HepG2 (cell line): ENCODE results near the gene C2orf42. TPM values are rescaled to one million over a fixed set of nuclear protein-coding genes. Genes with fewer than 3 reads are reported as not detected.

Experiments
- ATF7 ChIP-seq, 2 experiments: fragments of 450-650 bp in 1 of 2; sonication (generic) in 1 of 2; formaldehyde crosslinking in 1 of 2; IDR thresholded peaks; 2 replicates each; pipeline versions ENCODE4 v1.4.0 to v1.6.1; 2016 to 2020; ENCODE audit warnings: antibody characterized with exemption in 1 of 2, mild to moderate bottlenecking in 1 of 2, missing genetic modification reagents in 1 of 2
- ATF7-NPFF ChIP-seq: sonication (generic); formaldehyde crosslinking; IDR thresholded peaks from 2 replicates; pipeline ENCODE4 v1.8.1; 2023; ENCODE audit warnings: mild to moderate bottlenecking, low read depth, missing genetic modification reagents, moderate library complexity
- ELF4 ChIP-seq: sonication (generic); formaldehyde crosslinking; IDR thresholded peaks from 2 replicates; pipeline ENCODE4 v1.5.0; 2020; ENCODE audit warnings: missing genetic modification reagents, mild to moderate bottlenecking, moderate library complexity, borderline replicate concordance
- GPN1 ChIP-seq: sonication (generic); formaldehyde crosslinking; IDR thresholded peaks from 2 replicates; pipeline ENCODE4 v1.5.1; 2020; ENCODE audit warnings: missing genetic modification reagents, borderline replicate concordance
- HDAC6 ChIP-seq: fragments of 200-600 bp; sonication (generic); IDR thresholded peaks from 2 replicates; pipeline ENCODE4 v1.7.0; 2017; ENCODE audit warnings: mild to moderate bottlenecking, antibody characterized with exemption, low read length, low read depth
- HOXA5 ChIP-seq: sonication (generic); formaldehyde crosslinking; IDR thresholded peaks from 2 replicates; pipeline ENCODE4 v1.4.0; 2020; ENCODE audit warnings: missing genetic modification reagents
- MBD4 ChIP-seq: IDR thresholded peaks from 2 replicates; pipeline ENCODE4 v1.6.1; 2012; ENCODE audit warnings: low read length, inconsistent platforms, borderline replicate concordance
- NFKB2 ChIP-seq: sonication (generic); formaldehyde crosslinking; IDR thresholded peaks from 2 replicates; pipeline ENCODE4 v1.4.0; 2020; ENCODE audit warnings: missing genetic modification reagents, borderline replicate concordance
- NFYC ChIP-seq: IDR thresholded peaks from 2 replicates; pipeline ENCODE4 v1.6.1; 2016; ENCODE audit warnings: missing genetic modification reagents, missing compliant biosample characterization
- RFXAP ChIP-seq: sonication (generic); formaldehyde crosslinking; IDR thresholded peaks from 2 replicates; pipeline ENCODE4 v1.4.0; 2020; ENCODE audit warnings: missing genetic modification reagents, borderline replicate concordance
- STAG1 ChIP-seq: sonication (generic); formaldehyde crosslinking; IDR thresholded peaks from 2 replicates; pipeline ENCODE4 v1.4.0; 2020; ENCODE audit warnings: missing genetic modification reagents
- TBP ChIP-seq: sonication (generic); formaldehyde crosslinking; IDR thresholded peaks from 2 replicates; pipeline ENCODE4 v1.5.0; 2020; ENCODE audit warnings: missing genetic modification reagents
- ZIK1 ChIP-seq: sonication (generic); formaldehyde crosslinking; IDR thresholded peaks from 2 replicates; pipeline ENCODE4 v1.5.0; 2020; ENCODE audit warnings: mild to moderate bottlenecking, low read depth, missing genetic modification reagents, borderline replicate concordance
- ZNF441 ChIP-seq: sonication (generic); formaldehyde crosslinking; IDR thresholded peaks from 2 replicates; pipeline ENCODE4 v1.7.0; 2021; ENCODE audit warnings: missing genetic modification reagents, borderline replicate concordance
- ZNF598 ChIP-seq: sonication (generic); formaldehyde crosslinking; IDR thresholded peaks from 2 replicates; pipeline ENCODE4 v1.5.1; 2020; ENCODE audit warnings: mild to moderate bottlenecking, missing genetic modification reagents, borderline replicate concordance
- ZNF652 ChIP-seq: IDR thresholded peaks from 2 replicates; pipeline ENCODE4 v1.6.1; 2016; ENCODE audit warnings: low read depth, borderline replicate concordance
- ZNF768 ChIP-seq: sonication (generic); formaldehyde crosslinking; IDR thresholded peaks from 2 replicates; pipeline ENCODE4 v1.4.0; 2020; ENCODE audit warnings: missing genetic modification reagents
- polyA plus RNA-seq, 8 experiments: library from polyadenylated mRNA; depleted of rRNA in 3 of 8; stranded (reverse) in 7 of 8; unstranded in 1 of 8; fragments of >200 nt; fragmentation: Illumina TruSeq in 4 of 8; extraction: Trizol in 4 of 8; gene quantifications; 2 replicates each; pipeline versions ENCODE4 v1.2.1 to v1.2.3, GENCODE V29; 2011 to 2016; ENCODE audit warnings: low read depth in 4 of 8, missing spikeins in 1 of 8, mixed read lengths in 1 of 8; ENCODE audit not compliant: insufficient read depth in 1 of 8
- total RNA-seq, 5 experiments: library from RNA; depleted of rRNA; stranded (reverse); fragments of >200 nt; fragmentation: Illumina TruSeq; extraction: Trizol; gene quantifications; 2 replicates each; pipeline ENCODE4 v1.2.3, GENCODE V29; 2016; ENCODE audit warnings: low read depth in 1 of 5
- TF ChIP-seq, protein P1 (sequence below): sonication (generic); formaldehyde crosslinking; IDR thresholded peaks from 2 replicates; pipeline ENCODE4 v1.8.0; 2022; ENCODE audit warnings: mild to moderate bottlenecking, missing genetic modification reagents, borderline replicate concordance
- TF ChIP-seq, protein P2 (sequence below): sonication (generic); formaldehyde crosslinking; IDR thresholded peaks from 2 replicates; pipeline ENCODE4 v1.4.0; 2020; ENCODE audit warnings: mild to moderate bottlenecking, missing genetic modification reagents
- TF ChIP-seq, protein P3 (sequence below), 2 experiments: IDR thresholded peaks; 2 replicates each; pipeline ENCODE4 v1.6.1; 2011 to 2012; ENCODE audit warnings: low read length in 2 of 2, borderline replicate concordance in 1 of 2, low read depth in 1 of 2, mild to moderate bottlenecking in 1 of 2, moderate library complexity in 1 of 2
- TF ChIP-seq, protein P4 (sequence below): IDR thresholded peaks from 2 replicates; pipeline ENCODE4 v1.6.1; 2016; ENCODE audit warnings: mild to moderate bottlenecking

C2orf42 gene
- total and polyA plus RNA-seq, 2 of the 13 experiments (the other 11 are each of a cell fraction or from before 2014, with no cell fraction given): 9.3 to 9.9 TPM

DNA sequence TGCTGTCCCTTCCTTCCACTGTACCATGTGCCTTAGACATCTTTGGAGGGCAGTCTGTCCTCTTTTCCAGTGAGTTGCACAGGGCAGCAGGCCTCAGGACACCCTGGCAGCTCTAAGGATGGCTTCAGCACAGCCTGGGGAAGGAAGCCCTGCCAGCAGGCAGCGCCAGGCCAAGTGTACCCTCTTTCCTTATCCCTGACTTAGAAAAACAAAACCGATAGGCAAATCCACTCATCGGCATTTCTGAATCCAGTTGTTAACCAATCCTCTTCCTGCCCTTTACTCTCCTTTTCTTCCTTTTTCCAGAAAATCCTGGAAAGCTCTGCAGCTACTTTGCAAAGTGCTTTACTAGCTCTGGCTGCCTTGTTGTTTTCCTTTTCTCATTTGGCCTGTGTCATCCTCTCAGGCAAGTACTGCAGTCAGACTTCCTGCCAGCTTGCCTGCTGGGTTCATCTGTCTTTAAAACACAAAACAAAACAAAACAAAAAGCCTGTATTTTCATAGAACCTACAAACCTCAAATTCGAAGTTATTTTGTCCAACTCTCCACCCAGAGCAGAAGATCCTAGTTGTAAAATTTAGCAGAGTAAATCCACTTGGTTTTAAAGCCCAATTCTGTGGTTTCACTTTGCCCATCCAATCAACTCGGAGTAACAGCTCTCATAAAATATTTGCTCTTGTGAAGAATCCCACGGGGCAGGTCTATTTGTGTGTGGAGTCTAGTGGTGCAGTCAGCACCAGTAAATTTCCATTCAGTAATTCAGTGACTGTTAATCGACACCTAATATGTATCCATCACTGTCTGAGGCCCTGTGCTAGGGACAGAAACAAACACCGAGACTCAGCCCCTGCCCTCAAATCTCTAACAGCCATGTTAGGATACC is 58.3 kb downstream of the C2orf42 start (continued):
- TF ChIP-seq RFXAP (no peak), ZNF768 (CRISPR knock-in tag) (no peak), NFKB2 (no peak), HDAC6 (no peak), ATF7 (IDR thresholded peaks at IDR 0.05) (no peak), ATF7 (CRISPR knock-in tag; IDR thresholded peaks at IDR 0.05) (no peak), ZNF441 (no peak), ATF7-NPFF (CRISPR knock-in tag) (no peak), GPN1 (CRISPR knock-in tag) (no peak), HOXA5 (CRISPR knock-in tag) (peak; percentile 47; the same call in 1 of the 2 replicates), ELF4 (CRISPR knock-in tag) (no peak), NFYC (CRISPR knock-in tag) (peak; percentile 43; the same call in 1 of the 2 replicates), ZIK1 (CRISPR knock-in tag) (no peak), MBD4 (0 out of 2 replicates have a peak, but pooled peaks have one; percentile 69), ZNF598 (CRISPR knock-in tag) (no peak), TBP (CRISPR knock-in tag) (0 out of 2 replicates have a peak, but pooled peaks have one; percentile 13), ZNF652 (CRISPR knock-in tag) (no peak), STAG1 (CRISPR knock-in tag) (no peak)
- TF ChIP-seq, protein P1, sequence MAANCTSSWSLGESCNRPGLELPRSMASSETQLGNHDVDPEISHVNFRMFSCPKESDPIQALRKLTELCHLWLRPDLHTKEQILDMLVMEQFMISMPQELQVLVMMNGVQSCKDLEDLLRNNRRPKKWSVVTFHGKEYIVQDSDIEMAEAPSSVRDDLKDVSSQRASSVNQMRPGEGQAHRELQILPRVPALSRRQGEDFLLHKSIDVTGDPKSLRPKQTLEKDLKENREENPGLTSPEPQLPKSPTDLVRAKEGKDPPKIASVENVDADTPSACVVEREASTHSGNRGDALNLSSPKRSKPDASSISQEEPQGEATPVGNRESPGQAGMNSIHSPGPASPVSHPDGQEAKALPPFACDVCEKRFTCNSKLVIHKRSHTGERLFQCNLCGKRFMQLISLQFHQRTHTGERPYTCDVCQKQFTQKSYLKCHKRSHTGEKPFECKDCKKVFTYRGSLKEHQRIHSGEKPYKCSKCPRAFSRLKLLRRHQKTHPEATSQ: no peak
- TF ChIP-seq, protein P2, sequence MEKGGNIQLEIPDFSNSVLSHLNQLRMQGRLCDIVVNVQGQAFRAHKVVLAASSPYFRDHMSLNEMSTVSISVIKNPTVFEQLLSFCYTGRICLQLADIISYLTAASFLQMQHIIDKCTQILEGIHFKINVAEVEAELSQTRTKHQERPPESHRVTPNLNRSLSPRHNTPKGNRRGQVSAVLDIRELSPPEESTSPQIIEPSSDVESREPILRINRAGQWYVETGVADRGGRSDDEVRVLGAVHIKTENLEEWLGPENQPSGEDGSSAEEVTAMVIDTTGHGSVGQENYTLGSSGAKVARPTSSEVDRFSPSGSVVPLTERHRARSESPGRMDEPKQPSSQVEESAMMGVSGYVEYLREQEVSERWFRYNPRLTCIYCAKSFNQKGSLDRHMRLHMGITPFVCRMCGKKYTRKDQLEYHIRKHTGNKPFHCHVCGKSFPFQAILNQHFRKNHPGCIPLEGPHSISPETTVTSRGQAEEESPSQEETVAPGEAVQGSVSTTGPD: no peak; the same call in 1 of the 2 replicates
- TF ChIP-seq, protein P3, sequence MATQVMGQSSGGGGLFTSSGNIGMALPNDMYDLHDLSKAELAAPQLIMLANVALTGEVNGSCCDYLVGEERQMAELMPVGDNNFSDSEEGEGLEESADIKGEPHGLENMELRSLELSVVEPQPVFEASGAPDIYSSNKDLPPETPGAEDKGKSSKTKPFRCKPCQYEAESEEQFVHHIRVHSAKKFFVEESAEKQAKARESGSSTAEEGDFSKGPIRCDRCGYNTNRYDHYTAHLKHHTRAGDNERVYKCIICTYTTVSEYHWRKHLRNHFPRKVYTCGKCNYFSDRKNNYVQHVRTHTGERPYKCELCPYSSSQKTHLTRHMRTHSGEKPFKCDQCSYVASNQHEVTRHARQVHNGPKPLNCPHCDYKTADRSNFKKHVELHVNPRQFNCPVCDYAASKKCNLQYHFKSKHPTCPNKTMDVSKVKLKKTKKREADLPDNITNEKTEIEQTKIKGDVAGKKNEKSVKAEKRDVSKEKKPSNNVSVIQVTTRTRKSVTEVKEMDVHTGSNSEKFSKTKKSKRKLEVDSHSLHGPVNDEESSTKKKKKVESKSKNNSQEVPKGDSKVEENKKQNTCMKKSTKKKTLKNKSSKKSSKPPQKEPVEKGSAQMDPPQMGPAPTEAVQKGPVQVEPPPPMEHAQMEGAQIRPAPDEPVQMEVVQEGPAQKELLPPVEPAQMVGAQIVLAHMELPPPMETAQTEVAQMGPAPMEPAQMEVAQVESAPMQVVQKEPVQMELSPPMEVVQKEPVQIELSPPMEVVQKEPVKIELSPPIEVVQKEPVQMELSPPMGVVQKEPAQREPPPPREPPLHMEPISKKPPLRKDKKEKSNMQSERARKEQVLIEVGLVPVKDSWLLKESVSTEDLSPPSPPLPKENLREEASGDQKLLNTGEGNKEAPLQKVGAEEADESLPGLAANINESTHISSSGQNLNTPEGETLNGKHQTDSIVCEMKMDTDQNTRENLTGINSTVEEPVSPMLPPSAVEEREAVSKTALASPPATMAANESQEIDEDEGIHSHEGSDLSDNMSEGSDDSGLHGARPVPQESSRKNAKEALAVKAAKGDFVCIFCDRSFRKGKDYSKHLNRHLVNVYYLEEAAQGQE (IDR thresholded peaks at IDR 0.05; ENCODE audit: borderline replicate concordance in 1 of 2, low read depth in 1 of 2, low read length in 2 of 2): no peak; a peak in 1 of 4 replicates
- TF ChIP-seq, protein P4, sequence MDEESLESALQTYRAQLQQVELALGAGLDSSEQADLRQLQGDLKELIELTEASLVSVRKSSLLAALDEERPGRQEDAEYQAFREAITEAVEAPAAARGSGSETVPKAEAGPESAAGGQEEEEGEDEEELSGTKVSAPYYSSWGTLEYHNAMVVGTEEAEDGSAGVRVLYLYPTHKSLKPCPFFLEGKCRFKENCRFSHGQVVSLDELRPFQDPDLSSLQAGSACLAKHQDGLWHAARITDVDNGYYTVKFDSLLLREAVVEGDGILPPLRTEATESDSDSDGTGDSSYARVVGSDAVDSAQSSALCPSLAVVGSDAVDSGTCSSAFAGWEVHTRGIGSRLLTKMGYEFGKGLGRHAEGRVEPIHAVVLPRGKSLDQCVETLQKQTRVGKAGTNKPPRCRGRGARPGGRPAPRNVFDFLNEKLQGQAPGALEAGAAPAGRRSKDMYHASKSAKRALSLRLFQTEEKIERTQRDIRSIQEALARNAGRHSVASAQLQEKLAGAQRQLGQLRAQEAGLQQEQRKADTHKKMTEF (CRISPR knock-in tag): peak; percentile 53; the same call in 1 of the 2 replicates
